ENCODE results near the gene CCL23. TPM values are rescaled to one million over a fixed set of nuclear protein-coding genes. Genes with fewer than 3 reads are reported as not detected.

The CCL23 gene
- total RNA-seq, 4 donors from 2014 or later: not detected

DNA sequence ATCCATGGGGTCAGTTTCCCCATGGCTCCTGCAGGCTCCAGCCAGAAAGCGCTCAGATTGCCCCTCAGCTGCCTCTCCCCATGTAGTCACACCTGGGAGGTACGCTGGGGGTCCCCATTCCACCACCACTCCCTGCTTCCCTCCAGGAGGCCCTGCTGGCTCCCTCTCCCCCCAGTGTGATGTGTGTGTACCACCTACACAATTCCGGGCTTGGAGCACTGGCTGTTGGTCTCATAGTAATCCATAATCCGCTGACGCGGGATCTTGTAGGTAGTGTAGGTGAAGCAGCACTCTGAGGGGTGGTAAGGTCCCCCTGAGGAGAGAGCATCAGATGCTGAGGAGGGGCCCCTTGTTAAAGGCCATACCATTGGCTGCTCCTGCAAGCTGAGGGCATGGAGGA, 33.6 kb downstream of the CCL23 start:
- ATAC-seq (no peak), DNase-seq (no peak)
- TF ChIP-seq, protein P1, sequence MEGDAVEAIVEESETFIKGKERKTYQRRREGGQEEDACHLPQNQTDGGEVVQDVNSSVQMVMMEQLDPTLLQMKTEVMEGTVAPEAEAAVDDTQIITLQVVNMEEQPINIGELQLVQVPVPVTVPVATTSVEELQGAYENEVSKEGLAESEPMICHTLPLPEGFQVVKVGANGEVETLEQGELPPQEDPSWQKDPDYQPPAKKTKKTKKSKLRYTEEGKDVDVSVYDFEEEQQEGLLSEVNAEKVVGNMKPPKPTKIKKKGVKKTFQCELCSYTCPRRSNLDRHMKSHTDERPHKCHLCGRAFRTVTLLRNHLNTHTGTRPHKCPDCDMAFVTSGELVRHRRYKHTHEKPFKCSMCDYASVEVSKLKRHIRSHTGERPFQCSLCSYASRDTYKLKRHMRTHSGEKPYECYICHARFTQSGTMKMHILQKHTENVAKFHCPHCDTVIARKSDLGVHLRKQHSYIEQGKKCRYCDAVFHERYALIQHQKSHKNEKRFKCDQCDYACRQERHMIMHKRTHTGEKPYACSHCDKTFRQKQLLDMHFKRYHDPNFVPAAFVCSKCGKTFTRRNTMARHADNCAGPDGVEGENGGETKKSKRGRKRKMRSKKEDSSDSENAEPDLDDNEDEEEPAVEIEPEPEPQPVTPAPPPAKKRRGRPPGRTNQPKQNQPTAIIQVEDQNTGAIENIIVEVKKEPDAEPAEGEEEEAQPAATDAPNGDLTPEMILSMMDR (IDR thresholded peaks at IDR 0.05 in 4 of 5, conservative IDR thresholded peaks at IDR 0.05 in 1 of 5): no peak
- no peak for TF ChIP-seq POLR2A (IDR thresholded peaks at IDR 0.05)
- H3K27me3 ChIP-seq: no peaks in the 10 kb centered on the region
- no peaks in the 10 kb centered on the region for H3K9me3 ChIP-seq
- intact Hi-C loops (cut with DNase I; ENCODE audit: low total_unique reads) (no loop called here), in situ Hi-C loops (cut with MboI; ENCODE audit: low sequenced_read_pairs in 4 of 4) (loop anchor here in 1 of 4 donors (25.0 kb wide), 1 partner anchor 153 kb away; no protein-coding TSS in a partner anchor)
- no peak overlapping the region for H3K4me3 ChIP-seq
- H3K4me1 ChIP-seq: peaks cover 0 to 3% of the 10 kb centered on the region in 2 donors
- H3K36me3 ChIP-seq: no peaks in the 10 kb centered on the region
- no peak overlapping the region for H3K27ac ChIP-seq

DNA sequence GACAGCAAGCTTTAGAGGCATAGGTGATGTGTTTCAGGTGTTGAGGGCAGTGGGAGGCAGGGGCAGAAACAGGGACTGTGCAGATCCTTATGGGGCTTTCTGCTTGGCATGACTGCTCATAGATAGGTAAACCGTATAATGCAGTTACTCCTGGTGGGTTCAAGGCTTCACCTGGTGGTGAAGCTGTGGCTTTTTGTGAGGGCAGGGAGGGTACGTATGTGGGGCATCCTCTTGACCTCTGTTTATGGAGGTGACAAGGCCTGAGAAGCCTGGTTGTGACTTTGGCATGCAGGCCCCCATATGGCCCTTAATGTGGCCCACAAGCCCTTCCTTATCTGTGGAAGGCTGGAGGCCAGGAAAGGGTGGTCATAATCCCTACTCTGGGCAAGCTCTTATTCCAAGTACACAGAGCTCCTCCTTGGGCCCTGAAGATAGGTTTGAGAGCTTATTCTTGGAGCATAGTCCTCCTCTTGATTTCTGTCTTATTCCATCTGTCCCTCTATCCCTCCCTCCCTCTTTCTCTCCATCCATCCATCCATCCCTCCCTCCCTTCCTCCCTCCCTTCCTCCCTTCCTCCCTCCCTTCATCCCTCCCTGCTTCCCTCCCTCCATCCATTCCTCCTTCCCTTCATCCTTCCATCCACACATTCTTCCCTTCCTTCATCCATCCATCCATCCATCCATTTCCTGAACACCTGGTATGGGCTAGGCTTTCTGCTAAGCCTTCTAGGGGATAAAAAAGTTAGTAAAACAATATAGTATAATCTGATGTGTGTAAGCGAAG, 35.2 kb downstream of the CCL23 start:
- TF ChIP-seq, protein P1 (IDR thresholded peaks at IDR 0.05 in 4 of 5, conservative IDR thresholded peaks at IDR 0.05 in 1 of 5): no peak
- no peak for TF ChIP-seq POLR2A (IDR thresholded peaks at IDR 0.05)
- Histone ChIP-seq H3K27me3 (no peaks in the 10 kb centered on the region), H3K4me1 (peaks cover 0 to 3% of the 10 kb centered on the region in 2 donors), H3K27ac (no peak overlapping the region), H3K4me3 (no peak overlapping the region), H3K9me3 (no peaks in the 10 kb centered on the region), H3K36me3 (no peaks in the 10 kb centered on the region)
- DNase-seq (no peak), ATAC-seq (no peak)
- intact Hi-C loops (cut with DNase I; ENCODE audit: low total_unique reads): no loop called here
- in situ Hi-C loops (cut with MboI; ENCODE audit: low sequenced_read_pairs in 4 of 4): loop anchor here in 1 of 4 donors (25.0 kb wide), 1 partner anchor 155 kb away; no protein-coding TSS in a partner anchor

DNA sequence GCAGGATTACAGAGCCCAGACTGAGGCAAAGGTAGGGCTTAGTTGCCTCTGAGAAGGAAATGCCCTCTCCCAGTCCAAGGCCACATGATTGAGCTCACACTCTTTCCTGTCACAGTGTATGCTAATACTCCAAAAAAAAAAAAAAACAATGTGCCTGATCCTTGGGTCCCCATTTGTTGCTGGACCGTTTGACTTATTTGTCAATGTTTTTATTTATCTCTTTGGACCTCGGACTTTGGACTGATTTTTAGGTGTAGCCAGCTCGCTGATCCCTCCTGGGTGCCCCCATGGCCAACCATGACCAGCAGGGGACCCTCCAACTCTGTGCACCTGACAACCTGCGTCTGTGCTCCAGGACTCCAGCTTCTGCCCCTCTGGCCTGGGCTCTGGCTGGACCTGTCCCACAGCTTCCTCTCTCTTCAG, 35.9 kb downstream of the CCL23 start:
- in situ Hi-C loops (cut with MboI; ENCODE audit: low sequenced_read_pairs in 4 of 4): loop anchor here in 1 of 4 donors (25.0 kb wide), 1 partner anchor 155 kb away; no protein-coding TSS in a partner anchor
- TF ChIP-seq, protein P1 (IDR thresholded peaks at IDR 0.05 in 4 of 5, conservative IDR thresholded peaks at IDR 0.05 in 1 of 5): no peak
- TF ChIP-seq POLR2A (IDR thresholded peaks at IDR 0.05): no peak

DNA sequence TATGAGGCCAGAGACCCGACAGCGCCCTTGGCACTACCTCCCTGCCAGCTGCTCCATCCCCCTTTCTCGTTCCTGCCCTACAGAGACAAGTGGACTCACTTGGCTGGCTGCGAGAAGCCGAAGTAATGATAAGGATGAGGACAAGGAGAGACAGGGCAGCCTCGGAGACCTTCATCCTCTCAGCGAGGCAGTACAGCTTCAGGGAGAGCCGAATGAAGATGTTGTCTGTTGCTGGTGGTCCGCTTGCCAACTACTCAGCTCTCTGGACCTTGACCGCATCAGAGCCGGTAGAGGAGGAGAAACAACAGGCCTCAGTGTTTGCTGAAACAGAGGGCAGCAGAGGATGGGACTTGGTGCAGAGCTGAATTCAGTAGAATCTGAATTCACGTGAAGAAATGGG, 36.5 kb downstream of the CCL23 start, which contains the start of gene CCL16:
TSS of gene CCL16 (minus strand) at position 252 of the 400 bp plus-strand sequence. CDS start at position 175, 77 bp downstream.
- H3K9me3 ChIP-seq: no peaks in the 10 kb centered on the region
- no peaks in the 10 kb centered on the region for H3K4me1 ChIP-seq
- TF ChIP-seq, protein P1 (IDR thresholded peaks at IDR 0.05 in 4 of 5, conservative IDR thresholded peaks at IDR 0.05 in 1 of 5): no peak
- TF ChIP-seq POLR2A (IDR thresholded peaks at IDR 0.05): no peak
- no peak within 1 kb of the TSS for H3K4me3 ChIP-seq
- in situ Hi-C loops (cut with MboI; ENCODE audit: low sequenced_read_pairs in 4 of 4): loop anchor here in 1 of 4 donors (25.0 kb wide), 1 partner anchor 156 kb away; no protein-coding TSS in a partner anchor
- ATAC-seq: no peak
- DNase-seq: no peak
- no peak within 1 kb of the TSS for H3K27ac ChIP-seq
- intact Hi-C loops (cut with DNase I; ENCODE audit: low total_unique reads): no loop called here
- no peaks in the 10 kb centered on the region for H3K27me3 ChIP-seq
- no peaks in the 10 kb centered on the region for H3K36me3 ChIP-seq

More for the DNA sequence above, 35.9 kb downstream of the CCL23 start:
- Histone ChIP-seq H3K4me3 (no peak overlapping the region), H3K9me3 (no peaks in the 10 kb centered on the region), H3K27me3 (no peaks in the 10 kb centered on the region), H3K36me3 (no peaks in the 10 kb centered on the region), H3K27ac (no peak overlapping the region), H3K4me1 (peaks cover 0 to under 1% of the 10 kb centered on the region in 2 donors)
- DNase-seq: no peak
- intact Hi-C loops (cut with DNase I; ENCODE audit: low total_unique reads): no loop called here
- no peak for ATAC-seq
